ENCODE data around the gene IGFBP6. TPM values are rescaled to one million over a fixed set of nuclear protein-coding genes. Genes with fewer than 3 reads are reported as not detected.

The IGFBP6 gene, protein sequence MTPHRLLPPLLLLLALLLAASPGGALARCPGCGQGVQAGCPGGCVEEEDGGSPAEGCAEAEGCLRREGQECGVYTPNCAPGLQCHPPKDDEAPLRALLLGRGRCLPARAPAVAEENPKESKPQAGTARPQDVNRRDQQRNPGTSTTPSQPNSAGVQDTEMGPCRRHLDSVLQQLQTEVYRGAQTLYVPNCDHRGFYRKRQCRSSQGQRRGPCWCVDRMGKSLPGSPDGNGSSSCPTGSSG
- total RNA-seq, result 0.43 and 0.48 TPM in 2 replicates

DNA sequence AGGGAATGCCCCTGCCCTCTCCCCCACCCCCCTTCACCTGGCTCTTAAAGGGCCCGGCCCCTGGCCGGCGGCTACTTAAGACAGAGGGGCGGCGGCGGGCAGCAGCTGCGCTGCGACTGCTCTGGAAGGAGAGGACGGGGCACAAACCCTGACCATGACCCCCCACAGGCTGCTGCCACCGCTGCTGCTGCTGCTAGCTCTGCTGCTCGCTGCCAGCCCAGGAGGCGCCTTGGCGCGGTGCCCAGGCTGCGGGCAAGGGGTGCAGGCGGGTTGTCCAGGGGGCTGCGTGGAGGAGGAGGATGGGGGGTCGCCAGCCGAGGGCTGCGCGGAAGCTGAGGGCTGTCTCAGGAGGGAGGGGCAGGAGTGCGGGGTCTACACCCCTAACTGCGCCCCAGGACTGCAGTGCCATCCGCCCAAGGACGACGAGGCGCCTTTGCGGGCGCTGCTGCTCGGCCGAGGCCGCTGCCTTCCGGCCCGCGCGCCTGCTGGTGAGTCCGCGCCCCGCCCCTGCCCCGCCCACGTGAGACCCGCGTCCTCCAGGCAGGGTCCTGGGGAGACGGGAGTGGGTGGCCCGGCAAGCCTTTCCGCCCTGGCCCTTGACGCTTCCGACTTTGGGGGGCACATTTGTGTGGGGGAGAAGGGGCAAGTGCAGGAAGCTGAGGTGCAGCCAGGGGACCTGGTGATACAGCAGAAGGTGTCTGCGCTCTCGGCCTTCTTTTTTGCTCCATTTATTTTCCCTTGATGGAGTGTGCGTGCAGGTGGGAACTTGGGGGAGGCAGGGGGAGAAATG is at the start of gene IGFBP6:
IGFBP6 (plus strand) TSS at position 104 of the 790 bp plus-strand sequence; CDS start at position 155, 51 bp downstream.
- intact Hi-C loops (cut with micrococcal nuclease), result loop anchor here (2.0 kb wide), 2 partner anchors 19 to 59 kb away; partner anchors contain the start of gene SPRYD3

DNA sequence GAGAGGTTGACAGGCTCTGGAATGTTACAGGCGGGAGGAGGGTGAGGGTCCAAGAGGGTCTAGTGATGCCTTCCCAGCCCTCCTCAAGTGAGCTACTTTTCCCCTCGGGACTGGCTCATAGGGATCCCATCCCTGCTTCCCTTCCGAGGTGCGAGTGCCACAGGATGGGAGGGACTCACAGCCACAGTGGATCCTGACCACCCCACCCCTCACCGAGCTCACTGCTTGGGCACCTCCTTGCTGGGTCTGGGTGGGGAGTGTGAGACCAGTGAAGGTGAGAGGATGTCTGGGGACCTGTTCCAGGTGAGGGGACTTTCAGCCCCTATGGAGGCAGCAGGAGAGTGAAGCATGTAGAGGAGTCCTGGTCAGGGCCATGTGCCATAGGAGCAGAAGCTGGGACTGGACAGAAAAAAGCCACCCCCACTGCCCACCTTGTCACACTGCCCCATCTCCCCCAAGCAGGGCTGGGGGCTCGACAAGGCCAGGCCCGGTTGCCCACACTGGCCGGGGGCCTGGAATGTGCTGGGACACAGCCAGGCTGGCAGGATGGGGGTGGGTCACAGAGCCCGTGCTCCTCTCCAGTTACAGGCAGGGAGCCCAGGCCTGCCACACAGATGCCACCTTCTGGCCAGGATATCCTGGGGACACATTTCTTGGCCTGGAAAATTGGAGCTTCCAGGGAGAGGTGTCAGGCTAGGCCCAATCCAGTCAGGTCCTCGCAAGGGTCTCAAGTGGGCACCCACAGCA is 49.3 kb upstream of the IGFBP6 start:
- intact Hi-C loops (cut with micrococcal nuclease), result no loop called here

DNA sequence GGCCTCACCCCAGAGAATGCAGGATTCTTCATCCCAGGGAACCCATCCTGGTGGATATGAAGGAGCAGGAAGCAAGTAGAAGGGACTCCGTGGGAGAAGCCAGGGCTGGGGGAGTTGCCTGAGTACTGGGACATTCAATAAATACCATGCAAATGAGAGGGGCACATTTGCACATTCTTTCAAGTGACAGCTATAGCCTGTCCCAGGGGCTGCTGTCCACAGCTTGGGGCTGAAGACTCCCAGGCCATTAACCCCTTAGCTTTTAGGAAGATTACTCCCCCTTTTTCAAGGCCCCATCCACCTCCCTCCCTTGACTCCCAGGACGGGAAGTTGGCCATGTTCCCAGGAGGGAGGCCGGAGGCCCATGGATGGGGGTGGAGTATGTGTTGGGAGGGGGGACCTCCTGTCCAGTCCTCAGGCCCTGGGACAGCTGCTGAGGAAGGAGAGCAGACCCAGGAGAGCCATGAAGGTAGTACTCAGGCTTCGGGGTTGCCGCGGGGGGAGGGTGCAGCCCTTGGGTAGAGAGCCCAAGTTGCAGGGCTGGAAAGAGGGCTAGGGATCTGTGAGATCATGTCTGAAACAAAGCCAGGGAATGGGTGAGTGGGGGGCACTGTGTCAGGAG is 48.6 kb upstream of the IGFBP6 start:
- intact Hi-C loops (cut with micrococcal nuclease), result no loop called here

DNA sequence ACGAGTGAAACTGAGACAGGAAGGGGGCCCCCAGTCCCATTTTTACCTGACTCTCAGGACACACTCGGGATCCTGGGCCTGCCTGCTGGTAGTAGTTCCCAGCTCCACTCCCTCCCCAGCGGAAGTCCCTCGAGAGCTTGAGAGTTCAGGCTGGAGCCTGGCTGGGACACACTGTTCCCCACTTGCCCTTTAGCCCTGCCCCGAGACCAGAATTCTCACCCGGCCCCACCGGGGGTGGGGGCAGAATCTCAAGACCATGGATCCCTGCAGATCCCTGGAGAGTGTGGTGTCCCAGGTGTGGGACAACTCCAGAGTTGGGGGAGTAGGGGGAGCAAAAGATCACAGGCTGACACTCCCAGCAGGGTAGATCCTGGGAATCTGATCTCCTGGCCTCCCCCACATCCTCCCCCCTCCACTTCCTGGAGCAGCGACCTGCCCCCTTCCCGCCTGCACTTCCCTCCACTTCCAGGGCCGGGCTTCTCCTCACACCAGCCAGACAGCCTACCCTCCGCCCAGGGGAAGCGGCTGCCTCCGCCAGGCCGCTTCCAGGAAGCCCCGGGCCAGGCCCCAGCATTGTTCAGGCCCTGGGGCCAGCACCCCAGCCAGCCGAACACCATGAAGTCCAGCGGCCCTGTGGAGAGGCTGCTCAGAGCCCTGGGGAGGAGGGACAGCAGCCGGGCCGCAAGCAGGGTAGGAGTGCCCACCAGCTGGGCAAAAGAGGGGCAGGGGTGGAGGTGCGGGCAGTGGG is 47.7 kb upstream of the IGFBP6 start, which contains the start of gene TNS2:
TNS2 (plus strand) TSS at position 495 of the 748 bp plus-strand sequence; CDS start at position 616, 121 bp downstream.
- intact Hi-C loops (cut with micrococcal nuclease), result loop anchor here (5.0 kb wide), 1 partner anchor 42 kb away; the partner anchor contains the start of gene EIF4B

DNA sequence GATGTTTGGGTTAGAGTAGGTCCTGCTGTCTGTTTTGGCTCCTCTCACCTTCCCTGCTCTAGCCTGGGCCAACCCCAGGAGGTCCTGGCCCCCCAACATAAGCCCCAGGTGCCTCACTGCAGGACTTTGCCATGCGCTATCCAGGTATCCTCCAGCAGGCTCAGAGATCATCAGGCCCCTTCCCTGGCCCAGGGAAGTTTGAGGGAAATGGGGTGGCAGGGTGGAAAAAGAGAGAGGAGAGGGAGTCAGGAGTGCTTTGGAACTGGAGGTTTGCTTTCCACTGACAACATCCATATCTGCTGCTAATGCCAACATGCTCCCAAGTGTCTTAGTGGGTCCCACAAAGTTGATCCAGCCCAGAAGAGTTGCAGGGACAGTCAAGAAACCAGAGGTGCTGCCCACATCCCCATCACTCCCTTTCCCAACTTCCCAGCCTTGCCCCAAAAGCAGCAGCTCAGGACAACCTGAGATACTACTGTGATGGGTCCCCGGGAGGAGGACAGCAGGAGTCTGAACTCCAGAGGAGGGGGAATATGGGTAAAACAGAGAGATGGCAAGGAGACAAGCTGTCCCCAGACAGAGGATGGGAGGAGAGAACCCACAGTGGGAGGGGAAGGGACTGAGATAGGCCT is 46.9 kb upstream of the IGFBP6 start:
- intact Hi-C loops (cut with micrococcal nuclease), result loop anchor here (5.0 kb wide), 1 partner anchor 43 kb away; the partner anchor contains the start of gene EIF4B

DNA sequence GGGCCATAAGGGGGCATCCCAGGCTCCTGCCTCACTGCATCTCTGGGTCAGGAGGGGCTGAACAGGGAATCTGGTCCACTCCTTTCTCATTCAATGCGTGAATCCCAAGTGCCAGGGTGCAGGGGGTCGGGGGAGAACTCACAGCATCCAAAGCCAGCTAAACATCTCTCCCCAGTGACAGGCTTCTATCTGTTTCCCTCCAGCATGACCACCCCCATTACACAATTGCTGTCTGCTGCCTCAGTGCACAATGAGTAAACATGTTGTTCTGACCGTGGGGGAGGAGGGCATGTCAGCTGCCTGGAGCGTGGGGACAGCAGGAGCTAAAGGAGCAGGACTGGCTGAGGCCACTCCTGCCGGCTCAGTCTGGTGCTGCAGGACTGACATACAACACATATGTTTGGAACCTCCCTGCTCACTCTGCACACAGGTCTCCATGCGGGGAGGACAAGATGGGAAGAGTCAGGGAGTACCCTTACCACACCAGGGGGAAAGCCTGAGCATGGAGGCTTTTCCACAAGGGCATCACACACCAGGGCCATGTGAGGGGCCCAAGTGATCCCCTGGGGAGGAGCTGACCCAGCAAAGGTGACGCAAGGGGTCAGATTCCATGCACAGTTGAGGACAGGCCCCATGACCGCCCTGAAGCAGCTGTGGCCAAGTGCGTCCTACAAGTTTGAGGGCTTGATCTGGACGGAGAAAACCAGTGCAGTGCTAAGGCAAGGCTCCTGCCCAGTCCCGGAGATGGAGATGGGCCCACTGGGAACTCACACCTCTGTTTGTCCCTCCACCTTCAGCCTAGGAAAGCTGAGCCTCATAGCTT is 46.2 kb upstream of the IGFBP6 start:
- intact Hi-C loops (cut with micrococcal nuclease), result loop anchor here (5.0 kb wide), 1 partner anchor 44 kb away; the partner anchor contains the start of gene EIF4B

DNA sequence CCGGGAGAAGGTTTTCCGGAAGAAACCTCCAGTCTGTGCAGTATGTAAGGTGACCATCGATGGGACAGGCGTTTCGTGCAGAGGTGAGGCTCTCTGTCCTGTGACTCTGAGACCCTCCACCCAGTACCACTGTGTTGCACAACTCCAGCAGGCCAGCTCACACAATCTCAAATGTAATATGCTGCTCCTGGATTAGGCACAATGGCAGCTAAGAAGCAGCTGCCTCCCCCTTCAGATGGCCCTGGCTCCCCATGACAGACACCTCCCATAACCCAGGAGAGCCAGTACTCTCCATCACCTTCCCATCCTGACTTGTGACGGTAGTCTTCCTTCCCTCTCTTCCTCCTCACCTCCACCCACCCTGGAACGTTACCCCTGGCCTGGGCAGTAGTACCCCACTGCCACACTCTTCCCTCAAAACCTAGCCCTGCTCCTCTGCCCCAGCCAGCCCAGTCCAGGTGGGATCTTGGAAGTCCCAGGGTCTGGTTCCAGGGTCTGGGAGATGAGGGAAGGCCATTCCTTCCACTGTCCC is 45.5 kb upstream of the IGFBP6 start:
- intact Hi-C loops (cut with micrococcal nuclease), result loop anchor here (5.0 kb wide), 1 partner anchor 45 kb away; the partner anchor contains the start of gene EIF4B

DNA sequence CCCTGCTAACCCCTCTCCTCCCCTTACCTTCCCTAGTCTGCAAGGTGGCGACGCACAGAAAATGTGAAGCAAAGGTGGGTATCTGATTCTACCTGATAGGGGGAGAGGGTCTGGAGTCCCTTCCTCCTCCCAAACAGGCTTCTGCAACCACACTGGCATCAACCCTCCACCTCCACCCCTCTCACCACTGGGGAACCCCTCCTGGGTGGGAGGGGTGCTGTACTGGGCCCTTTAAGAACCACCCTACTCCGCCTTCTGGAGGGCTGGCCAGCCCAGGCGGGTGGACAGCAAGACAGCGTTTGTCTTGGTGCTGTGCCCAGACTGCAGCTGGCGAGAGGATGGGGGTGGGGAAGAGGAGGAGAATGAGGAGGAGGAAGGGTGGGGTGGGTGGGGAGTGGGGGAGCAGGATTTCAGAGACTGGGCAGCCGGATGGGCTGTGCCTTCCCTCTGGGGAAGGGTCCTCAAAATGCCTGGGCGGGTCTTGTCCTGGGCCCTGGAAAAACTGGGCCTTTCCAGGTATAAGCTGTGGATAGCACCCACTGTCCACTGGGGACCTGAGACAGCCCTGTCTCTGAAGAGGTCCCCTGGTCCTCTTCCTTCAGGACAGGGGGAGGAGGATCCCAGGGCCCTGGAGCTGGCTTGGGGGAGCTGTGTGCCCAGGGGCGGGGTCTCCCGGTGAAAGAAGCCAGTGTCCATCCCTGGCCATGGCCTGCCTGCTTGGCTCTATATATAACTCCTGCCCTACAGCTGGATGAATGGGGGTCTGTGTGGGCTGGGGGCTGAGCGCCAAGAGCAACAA is 44.8 kb upstream of the IGFBP6 start:
- intact Hi-C loops (cut with micrococcal nuclease), result loop anchor here (5.0 kb wide), 1 partner anchor 45 kb away; the partner anchor contains the start of gene EIF4B

DNA sequence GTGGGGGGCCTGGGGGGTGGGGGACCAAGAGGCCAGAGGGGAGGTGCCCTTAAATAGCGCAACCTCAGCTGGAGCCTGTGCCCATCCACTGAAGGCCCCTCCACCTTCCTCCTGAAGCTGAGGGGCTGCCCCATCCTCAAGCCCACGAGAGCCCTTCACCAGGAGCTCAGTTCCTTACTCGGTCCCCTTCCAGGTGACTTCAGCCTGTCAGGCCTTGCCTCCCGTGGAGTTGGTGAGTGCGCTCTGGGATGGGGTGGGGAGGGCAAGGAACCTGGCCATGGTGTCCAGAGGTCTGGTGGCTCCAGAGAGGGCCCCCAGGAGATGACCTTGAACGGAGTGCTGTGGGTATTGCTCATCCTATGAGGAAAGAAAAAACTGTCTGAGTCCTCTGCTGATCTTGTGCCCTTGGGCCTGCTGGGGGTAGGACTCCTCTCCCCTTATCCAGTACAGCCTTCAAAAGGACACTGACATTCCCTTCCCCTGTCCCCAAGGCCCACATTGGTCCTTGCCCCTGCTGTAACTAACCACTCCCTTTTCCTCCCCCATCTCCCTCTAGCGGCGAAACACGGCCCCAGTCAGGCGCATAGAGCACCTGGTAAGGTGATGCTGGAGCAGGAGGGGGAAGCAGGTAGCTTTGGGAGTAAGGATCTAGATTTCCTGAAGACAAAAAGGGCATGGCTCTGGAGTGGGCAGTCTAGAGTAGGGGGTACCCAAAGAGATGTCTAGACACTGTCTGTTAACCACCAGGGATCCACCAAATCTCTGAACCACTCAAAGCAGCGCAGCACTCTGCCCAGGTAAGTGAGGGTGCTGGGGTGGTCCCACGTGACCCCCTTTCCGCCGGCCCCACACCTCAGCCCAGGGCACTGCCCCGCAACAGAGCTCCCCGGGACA is 44.0 kb upstream of the IGFBP6 start:
- intact Hi-C loops (cut with micrococcal nuclease), result loop anchor here (1.0 to 5.0 kb wide), 2 partner anchors 26 to 46 kb away; partner anchors contain the start of genes EIF4B and SPRYD3

DNA sequence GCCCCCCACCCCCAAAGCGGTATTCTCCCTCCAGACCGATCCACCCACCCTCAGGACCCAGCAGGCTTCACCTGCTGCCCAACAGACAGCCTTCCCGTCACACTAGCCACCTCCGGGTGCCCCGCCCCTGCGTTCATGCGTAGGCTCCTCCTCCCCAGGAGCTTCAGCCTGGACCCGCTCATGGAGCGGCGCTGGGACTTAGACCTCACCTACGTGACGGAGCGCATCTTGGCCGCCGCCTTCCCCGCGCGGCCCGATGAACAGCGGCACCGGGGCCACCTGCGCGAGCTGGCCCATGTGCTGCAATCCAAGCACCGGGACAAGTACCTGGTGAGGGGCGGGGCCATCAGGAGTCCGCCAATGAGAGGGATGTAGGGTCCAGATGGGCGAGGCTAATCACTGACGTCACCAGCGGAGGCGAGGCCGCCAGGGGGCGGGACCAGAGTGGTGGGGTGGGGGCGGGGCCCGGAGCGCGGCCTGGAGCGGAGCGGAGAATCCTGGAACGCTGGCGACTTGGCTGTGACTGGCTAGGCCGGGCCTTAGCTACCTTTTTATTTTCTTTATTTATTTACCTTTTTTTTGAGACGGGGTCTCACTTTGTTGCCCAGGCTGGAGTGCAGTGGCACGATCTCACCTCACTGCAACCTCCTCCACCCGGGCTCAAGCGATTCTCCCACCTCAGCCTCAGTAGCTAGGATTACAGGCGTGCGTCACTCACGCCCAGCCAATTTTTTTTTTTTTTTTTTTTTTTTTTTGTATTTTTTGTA is 43.2 kb upstream of the IGFBP6 start:
- intact Hi-C loops (cut with micrococcal nuclease), result loop anchor here (1.0 to 5.0 kb wide), 2 partner anchors 25 to 47 kb away; partner anchors contain the start of genes EIF4B and SPRYD3

DNA sequence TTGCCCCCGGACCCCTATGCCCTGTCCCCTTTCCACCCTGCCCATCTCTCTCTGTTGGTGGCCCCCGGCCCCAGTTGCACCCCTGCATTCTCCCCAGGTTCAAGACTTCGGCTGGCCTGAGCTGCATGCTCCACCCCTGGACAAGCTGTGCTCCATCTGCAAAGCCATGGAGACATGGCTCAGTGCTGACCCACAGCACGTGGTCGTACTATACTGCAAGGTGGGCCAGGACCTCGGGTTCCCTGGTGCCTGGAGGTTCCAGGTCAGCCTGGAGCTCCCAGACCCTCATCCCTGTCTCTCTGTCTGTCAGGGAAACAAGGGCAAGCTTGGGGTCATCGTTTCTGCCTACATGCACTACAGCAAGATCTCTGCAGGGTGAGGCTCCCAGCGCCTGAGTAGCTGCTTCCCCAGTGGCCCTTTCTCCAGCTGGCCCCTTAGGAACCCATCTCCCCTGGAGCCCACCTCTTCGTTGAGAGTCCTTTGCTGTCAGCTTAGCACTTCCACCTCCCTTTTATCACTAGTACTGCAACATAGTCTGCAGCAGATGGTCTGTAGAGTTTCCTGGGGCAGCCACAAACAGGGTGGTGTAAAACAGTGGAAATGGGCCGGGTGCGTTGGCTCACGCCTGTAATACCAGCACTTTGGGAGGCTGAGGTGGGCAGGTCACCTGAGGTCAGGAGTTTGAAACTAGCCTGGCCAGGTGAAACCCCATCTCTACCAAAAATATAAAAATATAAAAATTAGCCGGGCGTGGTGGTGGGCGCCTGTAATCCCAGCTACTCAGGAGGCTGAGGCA is 41.8 kb upstream of the IGFBP6 start:
- intact Hi-C loops (cut with micrococcal nuclease), result no loop called here

DNA sequence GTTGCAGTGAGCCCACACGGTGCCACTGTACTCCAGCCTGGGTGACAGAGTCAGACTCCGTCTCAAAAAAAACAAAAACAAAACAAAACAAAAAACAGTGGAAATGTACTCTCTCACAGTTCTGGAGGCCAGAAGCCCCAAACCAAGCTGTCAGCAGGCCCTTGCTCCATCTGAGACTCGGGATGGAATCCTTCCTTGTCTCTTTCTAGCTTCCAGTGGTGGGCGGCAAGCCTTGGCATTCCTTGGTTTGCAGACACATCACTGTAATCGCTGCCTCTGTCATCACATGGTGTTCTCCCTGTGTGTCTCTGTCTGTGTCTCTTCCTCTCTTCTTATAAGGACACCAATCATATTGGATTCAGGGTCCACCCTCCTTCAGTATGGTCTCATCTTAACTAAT is 41.2 kb upstream of the IGFBP6 start:
- intact Hi-C loops (cut with micrococcal nuclease), result no loop called here

DNA sequence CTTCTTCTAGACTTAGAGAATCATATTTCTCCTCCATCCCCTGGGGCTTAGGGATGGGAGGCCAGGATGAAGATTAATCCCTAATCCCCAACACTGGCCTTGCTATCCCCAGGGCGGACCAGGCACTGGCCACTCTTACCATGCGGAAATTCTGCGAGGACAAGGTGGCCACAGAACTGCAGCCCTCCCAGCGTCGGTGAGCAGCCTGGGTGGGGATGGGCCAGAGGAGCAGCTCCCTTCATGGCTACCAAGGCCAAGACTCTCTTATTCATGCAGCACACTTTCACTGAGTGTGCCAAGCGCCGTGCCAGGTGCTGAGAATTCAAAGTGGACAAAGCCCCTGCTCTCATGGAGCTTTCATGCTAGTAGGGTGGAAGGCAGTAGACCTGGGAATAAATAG is 40.6 kb upstream of the IGFBP6 start:
- intact Hi-C loops (cut with micrococcal nuclease), result no loop called here

DNA sequence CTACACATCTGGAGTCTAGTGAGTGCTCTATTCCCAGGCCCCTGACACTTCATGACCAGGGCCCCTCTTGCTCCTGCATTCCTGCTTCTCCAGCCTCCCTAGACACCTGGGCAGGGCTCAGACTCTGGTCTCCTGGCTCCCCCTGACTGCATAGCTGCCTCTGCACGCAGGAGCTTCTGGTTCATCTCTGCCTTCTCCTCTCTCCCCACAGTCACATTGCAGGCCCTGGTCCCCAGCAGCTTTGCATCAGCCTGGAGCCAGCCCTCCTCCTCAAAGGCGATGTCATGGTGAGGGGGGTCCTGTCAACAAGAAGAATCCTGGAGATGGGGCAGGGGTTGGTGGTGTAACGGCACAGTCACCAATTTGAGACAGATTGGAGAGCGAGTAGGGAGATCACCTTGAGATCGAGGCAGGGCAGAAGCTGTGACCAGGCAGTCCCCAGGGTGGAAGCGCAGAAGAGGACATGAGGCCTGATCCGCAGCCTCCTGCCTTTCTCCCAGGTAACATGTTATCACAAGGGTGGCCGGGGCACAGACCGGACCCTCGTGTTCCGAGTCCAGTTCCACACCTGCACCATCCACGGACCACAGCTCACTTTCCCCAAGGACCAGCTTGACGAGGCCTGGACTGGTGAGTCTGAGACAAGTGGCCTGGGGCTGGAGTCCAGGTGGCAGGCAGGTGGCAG is 39.5 kb upstream of the IGFBP6 start:
- intact Hi-C loops (cut with micrococcal nuclease), result no loop called here

Data from T-helper 2 cell treated with Interferon-gamma antibody and Interleukin-4, amounts not matched to agents 100 ng/mL and 5 ng/mL, for 36 hours (primary cell).